ENCODE measurements around the gene IL36RN. TPM values are rescaled to one million over a fixed set of nuclear protein-coding genes. Genes with fewer than 3 reads are reported as not detected.

IL36RN gene
- total RNA-seq, 1 experiment from 2014 or later = 1.7 TPM

DNA sequence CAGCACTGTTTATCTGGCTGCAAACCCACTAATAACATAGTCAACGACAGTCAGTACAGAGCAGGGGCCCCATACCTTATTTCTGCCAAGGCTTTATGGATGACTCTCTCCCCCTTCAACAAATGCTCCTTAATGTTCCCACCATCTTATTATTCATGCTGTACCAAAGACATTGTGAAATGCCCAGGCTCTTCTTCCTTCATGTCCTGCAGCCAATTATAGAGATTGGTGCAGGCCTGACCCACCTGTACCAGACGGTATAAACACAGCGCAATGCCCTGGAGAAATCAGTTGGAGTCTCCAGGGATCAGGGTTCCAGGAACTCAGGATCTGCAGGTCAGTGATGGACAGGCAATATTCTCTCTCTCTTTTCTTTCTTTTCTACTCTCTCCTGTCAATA lies 8.7 kb downstream of the IL36RN start, which contains the start of gene IL1F10:
Gene IL1F10 (plus strand): TSS at position 290 of the 400 bp plus-strand sequence. CDS start 4,769 bp downstream, outside the sequence.
- TF ChIP-seq EZH2 (IDR thresholded peaks at IDR 0.05; ENCODE audit: low read depth) = no peak
- TF ChIP-seq CTCF (conservative IDR thresholded peaks at IDR 0.05) = no peak
- CTCF ChIA-PET = interaction anchor here (1.6 kb wide), 1 partner anchor 12 kb away, joined by 4 read pairs; no protein-coding TSS in a partner anchor
- H3F3A ChIP-seq (ENCODE audit: insufficient read depth, low read depth) = peaks cover 34% of the 10 kb centered on the region
- H3K27me3 ChIP-seq (ENCODE audit: insufficient read depth, low read depth) = no peaks in the 10 kb centered on the region
- no peak within 1 kb of the TSS for H3K4me3 ChIP-seq
- no peak for DNase-seq
- H2AFZ ChIP-seq = no peak within 1 kb of the TSS; the same call in 1 of the 2 replicates
- H3K4me2 ChIP-seq = peak within 1 kb of the TSS; percentile 66
- no peaks in the 10 kb centered on the region for H3K79me2 ChIP-seq (ENCODE audit: low read depth)
- H3K9me3 ChIP-seq (ENCODE audit: insufficient read depth, low read depth) = peaks cover 8% of the 10 kb centered on the region; the same call in 1 of the 2 replicates
- peak within 1 kb of the TSS; percentile 87 for H3K27ac ChIP-seq
- H3K36me3 ChIP-seq (ENCODE audit: low read depth) = no peaks in the 10 kb centered on the region
- intact Hi-C loops (cut with micrococcal nuclease; ENCODE audit: unreplicated experiment) = loop anchor here (2.0 kb wide), 1 partner anchor 173 kb away; no protein-coding TSS in a partner anchor
- H4K20me1 ChIP-seq (ENCODE audit: insufficient read depth) = no peaks in the 10 kb centered on the region
- H3K4me1 ChIP-seq (replicated peaks; ENCODE audit: insufficient read depth) = peaks cover 48% of the 10 kb centered on the region
- no peaks in the 10 kb centered on the region for H3K9me2 ChIP-seq (ENCODE audit: insufficient read depth)
- POLR2A ChIA-PET (ENCODE audit: unreplicated experiment) = no interaction called here
- BruUV-seq (replicated peaks) = no TSS peak

- H3K79me2 ChIP-seq (ENCODE audit: low read depth) = no peaks in the 10 kb centered on the region
- H3K9me2 ChIP-seq (ENCODE audit: insufficient read depth) = no peaks in the 10 kb centered on the region
- H3K36me3 ChIP-seq (ENCODE audit: low read depth) = no peaks in the 10 kb centered on the region
- intact Hi-C loops (cut with micrococcal nuclease; ENCODE audit: unreplicated experiment) = loop anchor here (2.0 kb wide), 1 partner anchor 173 kb away; no protein-coding TSS in a partner anchor
- H3K9me3 ChIP-seq (ENCODE audit: insufficient read depth, low read depth) = peaks cover 8% of the 10 kb centered on the region; the same call in 1 of the 2 replicates
- H3K4me1 ChIP-seq (replicated peaks; ENCODE audit: insufficient read depth) = peaks cover 48% of the 10 kb centered on the region
- H3F3A ChIP-seq (ENCODE audit: insufficient read depth, low read depth) = peaks cover 34% of the 10 kb centered on the region
- no peaks in the 10 kb centered on the region for H3K27me3 ChIP-seq (ENCODE audit: insufficient read depth, low read depth)
- no TSS peak for BruUV-seq (replicated peaks)
- H3K4me2 ChIP-seq = peak overlapping the region; percentile 66
- H4K20me1 ChIP-seq (ENCODE audit: insufficient read depth) = no peaks in the 10 kb centered on the region
- DNase-seq = no peak
- ChIA-PET CTCF (interaction anchor here (0.6 to 1.6 kb wide), 4 partner anchors 10 to 109 kb away, joined by 4 to 6 read pairs (median 4); no protein-coding TSS in a partner anchor), POLR2A (ENCODE audit: unreplicated experiment) (no interaction called here)
- no peak overlapping the region; the same call in 1 of the 2 replicates for H2AFZ ChIP-seq
- TF ChIP-seq EZH2 (IDR thresholded peaks at IDR 0.05; ENCODE audit: low read depth) = no peak
- TF ChIP-seq CTCF (conservative IDR thresholded peaks at IDR 0.05) = no peak
- peak overlapping the region; percentile 87 for H3K27ac ChIP-seq
- H3K4me3 ChIP-seq = no peak overlapping the region
These were observed 9.3 kb downstream of the IL36RN start for GRCh38 chr2:113068249-113068648.

DNA sequence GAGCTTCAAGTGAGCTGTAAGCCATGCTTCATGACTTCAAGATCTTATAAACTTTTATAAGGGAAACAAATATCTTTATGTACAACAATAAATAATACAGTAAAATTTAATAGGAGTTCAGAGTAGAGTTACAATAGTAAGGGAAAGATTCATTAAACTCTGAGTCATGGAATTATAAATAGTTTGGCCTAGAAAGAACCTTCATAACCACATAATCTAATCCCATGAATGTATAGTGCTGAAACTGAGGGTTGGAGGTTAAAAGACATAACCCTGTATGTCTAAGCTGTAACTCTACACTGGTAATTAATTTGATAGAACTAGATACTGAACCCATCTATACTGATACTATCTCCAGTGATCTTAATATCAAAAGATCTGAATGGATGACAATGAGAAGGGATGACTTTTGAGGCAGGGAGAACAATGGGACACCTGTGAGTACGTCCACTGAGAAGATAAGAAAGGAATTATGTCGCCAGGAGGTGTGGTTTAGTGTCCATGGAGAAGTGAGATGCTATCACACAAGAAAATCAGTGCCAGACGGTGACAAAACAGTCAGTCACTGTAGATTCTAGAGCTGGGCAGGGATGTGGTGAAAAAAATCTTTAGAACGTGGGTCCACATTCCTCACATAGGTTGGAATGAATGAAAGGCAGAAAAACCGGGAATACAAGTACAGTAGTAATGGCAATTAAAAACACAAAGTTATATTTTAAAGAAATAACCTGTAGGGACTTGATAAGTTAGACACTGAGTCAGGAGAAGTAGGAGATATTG lies 9.9 kb downstream of the IL36RN start:
- no TSS peak for BruUV-seq (replicated peaks)

More for the DNA sequence above, 9.9 kb downstream of the IL36RN start:
- POLR2A ChIA-PET (ENCODE audit: unreplicated experiment) = interaction anchor here (0.6 kb wide), 4 partner anchors 9 to 1023 kb away, joined by 4 to 24 read pairs (median 11); no protein-coding TSS in a partner anchor
- CTCF ChIA-PET = interaction anchor here (0.6 to 1.6 kb wide), 5 partner anchors 9 to 138 kb away, joined by 3 to 6 read pairs (median 4); no protein-coding TSS in a partner anchor
- H3K4me2 ChIP-seq = peak overlapping the region; percentile 66
- intact Hi-C loops (cut with micrococcal nuclease; ENCODE audit: unreplicated experiment) = loop anchor here (1.0 to 2.0 kb wide), 3 partner anchors 9 to 172 kb away; no protein-coding TSS in a partner anchor
- TF ChIP-seq EZH2 (IDR thresholded peaks at IDR 0.05; ENCODE audit: low read depth) (no peak), CTCF (conservative IDR thresholded peaks at IDR 0.05) (no peak)
- no peaks in the 10 kb centered on the region for H3K27me3 ChIP-seq (ENCODE audit: insufficient read depth, low read depth)
- no peaks in the 10 kb centered on the region for H4K20me1 ChIP-seq (ENCODE audit: insufficient read depth)
- DNase-seq = peak; percentile 59 to 96
- H3K9me2 ChIP-seq (ENCODE audit: insufficient read depth) = no peaks in the 10 kb centered on the region
- no peak overlapping the region for H2AFZ ChIP-seq
- H3F3A ChIP-seq (ENCODE audit: insufficient read depth, low read depth) = peaks cover 34% of the 10 kb centered on the region
- H3K9me3 ChIP-seq (ENCODE audit: insufficient read depth, low read depth) = peaks cover 8% of the 10 kb centered on the region; the same call in 1 of the 2 replicates
- H3K4me1 ChIP-seq (replicated peaks; ENCODE audit: insufficient read depth) = peaks cover 52% of the 10 kb centered on the region
- H3K27ac ChIP-seq = peak overlapping the region; percentile 87
- H3K4me3 ChIP-seq = peak overlapping the region; percentile 4; the same call in 1 of the 2 replicates
- no peaks in the 10 kb centered on the region for H3K79me2 ChIP-seq (ENCODE audit: low read depth)
- no peaks in the 10 kb centered on the region for H3K36me3 ChIP-seq (ENCODE audit: low read depth)
